ENCODE results near the gene POU3F4.

POU3F4 gene

GRCh38 chrX:83508006-83508405, at the start of gene POU3F4:
POU3F4 (plus strand) TSS chrX:83508290; CDS start chrX:83508325, 35 bp downstream.
- Histone ChIP-seq H3K4me1 (ENCODE audit: insufficient read depth, low read length) (peaks cover 37% of the 10 kb centered on the region), H3K9me3 (ENCODE audit: low read length) (no peaks in the 10 kb centered on the region), H2AFZ (ENCODE audit: low read depth, low read length) (no peak within 1 kb of the TSS), H3K4me3 (ENCODE audit: low read length) (peak within 1 kb of the TSS; percentile 84), H3K36me3 (ENCODE audit: insufficient read depth, low read length) (no peaks in the 10 kb centered on the region), H3K27me3 (ENCODE audit: insufficient read depth, low read length) (no peaks in the 10 kb centered on the region)

- Histone ChIP-seq H3K36me3 (ENCODE audit: insufficient read depth, low read length) (no peaks in the 10 kb centered on the region), H3K27me3 (ENCODE audit: insufficient read depth, low read length) (no peaks in the 10 kb centered on the region), H3K4me1 (ENCODE audit: insufficient read depth, low read length) (no peaks in the 10 kb centered on the region), H2AFZ (ENCODE audit: low read depth, low read length) (no peak overlapping the region), H3K4me3 (ENCODE audit: low read length) (no peak overlapping the region), H3K9me3 (ENCODE audit: low read length) (no peaks in the 10 kb centered on the region)
Measured at GRCh38 chrX:83469551-83469950, 38.5 kb upstream of the POU3F4 start.

GRCh38 chrX:83495898-83496297, 12.2 kb upstream of the POU3F4 start:
- Histone ChIP-seq H3K27me3 (ENCODE audit: insufficient read depth, low read length) (no peaks in the 10 kb centered on the region), H2AFZ (ENCODE audit: low read depth, low read length) (no peak overlapping the region), H3K4me3 (ENCODE audit: low read length) (no peak overlapping the region), H3K4me1 (ENCODE audit: insufficient read depth, low read length) (peaks cover 14% of the 10 kb centered on the region), H3K36me3 (ENCODE audit: insufficient read depth, low read length) (no peaks in the 10 kb centered on the region), H3K9me3 (ENCODE audit: low read length) (no peaks in the 10 kb centered on the region)

- Histone ChIP-seq H3K4me1 (ENCODE audit: insufficient read depth, low read length) (peaks cover 42% of the 10 kb centered on the region), H3K36me3 (ENCODE audit: insufficient read depth, low read length) (no peaks in the 10 kb centered on the region), H2AFZ (ENCODE audit: low read depth, low read length) (no peak overlapping the region), H3K9me3 (ENCODE audit: low read length) (no peaks in the 10 kb centered on the region), H3K27me3 (ENCODE audit: insufficient read depth, low read length) (no peaks in the 10 kb centered on the region), H3K4me3 (ENCODE audit: low read length) (no peak overlapping the region)
Measured at GRCh38 chrX:83501003-83501402, 7.1 kb upstream of the POU3F4 start.

GRCh38 chrX:83501530-83501929, 6.6 kb upstream of the POU3F4 start:
- no peaks in the 10 kb centered on the region for H3K9me3 ChIP-seq (ENCODE audit: low read length)
- peaks cover 42% of the 10 kb centered on the region for H3K4me1 ChIP-seq (ENCODE audit: insufficient read depth, low read length)
- H2AFZ ChIP-seq (ENCODE audit: low read depth, low read length): no peak overlapping the region
- H3K36me3 ChIP-seq (ENCODE audit: insufficient read depth, low read length): no peaks in the 10 kb centered on the region
- H3K4me3 ChIP-seq (ENCODE audit: low read length): no peak overlapping the region
- no peaks in the 10 kb centered on the region for H3K27me3 ChIP-seq (ENCODE audit: insufficient read depth, low read length)

GRCh38 chrX:83504721-83505479, 3.2 kb upstream of the POU3F4 start:
- peaks cover 45% of the 10 kb centered on the region for H3K4me1 ChIP-seq (ENCODE audit: insufficient read depth, low read length)
- no peaks in the 10 kb centered on the region for H3K9me3 ChIP-seq (ENCODE audit: low read length)
- no peak overlapping the region for H2AFZ ChIP-seq (ENCODE audit: low read depth, low read length)
- H3K27me3 ChIP-seq (ENCODE audit: insufficient read depth, low read length): no peaks in the 10 kb centered on the region
- H3K4me3 ChIP-seq (ENCODE audit: low read length): peak overlapping the region; percentile 53
- H3K36me3 ChIP-seq (ENCODE audit: insufficient read depth, low read length): no peaks in the 10 kb centered on the region

- no peaks in the 10 kb centered on the region for H3K36me3 ChIP-seq (ENCODE audit: insufficient read depth, low read length)
- no peaks in the 10 kb centered on the region for H3K27me3 ChIP-seq (ENCODE audit: insufficient read depth, low read length)
- H3K4me3 ChIP-seq (ENCODE audit: low read length): peak overlapping the region; percentile 84
- H2AFZ ChIP-seq (ENCODE audit: low read depth, low read length): no peak overlapping the region
- no peaks in the 10 kb centered on the region for H3K9me3 ChIP-seq (ENCODE audit: low read length)
- peaks cover 32% of the 10 kb centered on the region for H3K4me1 ChIP-seq (ENCODE audit: insufficient read depth, low read length)
Measured at GRCh38 chrX:83508526-83509253, 600 bp downstream of the POU3F4 start.

- Histone ChIP-seq H3K27me3 (ENCODE audit: insufficient read depth, low read length) (no peaks in the 10 kb centered on the region), H3K9me3 (ENCODE audit: low read length) (no peaks in the 10 kb centered on the region), H3K4me1 (ENCODE audit: insufficient read depth, low read length) (peaks cover 32% of the 10 kb centered on the region), H3K36me3 (ENCODE audit: insufficient read depth, low read length) (no peaks in the 10 kb centered on the region), H3K4me3 (ENCODE audit: low read length) (peak overlapping the region; percentile 84), H2AFZ (ENCODE audit: low read depth, low read length) (no peak overlapping the region)
Measured at GRCh38 chrX:83509254-83509801, 1.2 kb downstream of the POU3F4 start.

- Histone ChIP-seq H3K27me3 (ENCODE audit: insufficient read depth, low read length) (no peaks in the 10 kb centered on the region), H2AFZ (ENCODE audit: low read depth, low read length) (no peak overlapping the region), H3K36me3 (ENCODE audit: insufficient read depth, low read length) (no peaks in the 10 kb centered on the region), H3K4me1 (ENCODE audit: insufficient read depth, low read length) (peaks cover 25% of the 10 kb centered on the region), H3K4me3 (ENCODE audit: low read length) (peak overlapping the region; percentile 84), H3K9me3 (ENCODE audit: low read length) (no peaks in the 10 kb centered on the region)
Measured at GRCh38 chrX:83510510-83511062, 2.5 kb downstream of the POU3F4 start.

GRCh38 chrX:83511208-83511607, 3.1 kb downstream of the POU3F4 start:
- peak overlapping the region; percentile 84 for H3K4me3 ChIP-seq (ENCODE audit: low read length)
- no peak overlapping the region for H2AFZ ChIP-seq (ENCODE audit: low read depth, low read length)

GRCh38 chrX:83512111-83512510, 4.0 kb downstream of the POU3F4 start:
- H3K27me3 ChIP-seq (ENCODE audit: insufficient read depth, low read length): no peaks in the 10 kb centered on the region
- H3K4me1 ChIP-seq (ENCODE audit: insufficient read depth, low read length): peaks cover 17% of the 10 kb centered on the region
- H3K4me3 ChIP-seq (ENCODE audit: low read length): peak overlapping the region; percentile 84
- H2AFZ ChIP-seq (ENCODE audit: low read depth, low read length): no peak overlapping the region
- H3K9me3 ChIP-seq (ENCODE audit: low read length): no peaks in the 10 kb centered on the region
- H3K36me3 ChIP-seq (ENCODE audit: insufficient read depth, low read length): no peaks in the 10 kb centered on the region

More at GRCh38 chrX:83511208-83511607, 3.1 kb downstream of the POU3F4 start:
- Histone ChIP-seq H3K27me3 (ENCODE audit: insufficient read depth, low read length) (no peaks in the 10 kb centered on the region), H3K36me3 (ENCODE audit: insufficient read depth, low read length) (no peaks in the 10 kb centered on the region), H3K4me1 (ENCODE audit: insufficient read depth, low read length) (peaks cover 24% of the 10 kb centered on the region), H3K9me3 (ENCODE audit: low read length) (no peaks in the 10 kb centered on the region)

GRCh38 chrX:83516597-83516996, 8.5 kb downstream of the POU3F4 start:
- Histone ChIP-seq H3K27me3 (ENCODE audit: insufficient read depth, low read length) (no peaks in the 10 kb centered on the region), H3K4me1 (ENCODE audit: insufficient read depth, low read length) (peaks cover 17% of the 10 kb centered on the region), H3K9me3 (ENCODE audit: low read length) (no peaks in the 10 kb centered on the region), H3K4me3 (ENCODE audit: low read length) (no peak overlapping the region), H3K36me3 (ENCODE audit: insufficient read depth, low read length) (no peaks in the 10 kb centered on the region), H2AFZ (ENCODE audit: low read depth, low read length) (no peak overlapping the region)

- H3K9me3 ChIP-seq (ENCODE audit: low read length): no peaks in the 10 kb centered on the region
- no peaks in the 10 kb centered on the region for H3K36me3 ChIP-seq (ENCODE audit: insufficient read depth, low read length)
- no peak overlapping the region for H3K4me3 ChIP-seq (ENCODE audit: low read length)
- H3K4me1 ChIP-seq (ENCODE audit: insufficient read depth, low read length): no peaks in the 10 kb centered on the region
- no peaks in the 10 kb centered on the region for H3K27me3 ChIP-seq (ENCODE audit: insufficient read depth, low read length)
- H2AFZ ChIP-seq (ENCODE audit: low read depth, low read length): no peak overlapping the region
Measured at GRCh38 chrX:83521905-83522304, 13.8 kb downstream of the POU3F4 start.

All from neuron (in vitro differentiated cells).